ENCODE measurements around the gene DNAH1. TPM values are rescaled to one million over a fixed set of nuclear protein-coding genes. Genes with fewer than 3 reads are reported as not detected.

Gene DNAH1
- total RNA-seq, 1 experiment from 2014 or later: 2.4 TPM

- ChIA-PET CTCF (no interaction called here), POLR2A (interaction anchor here (0.6 to 0.7 kb wide), 3 partner anchors 37 to 121 kb away, joined by 3 to 4 read pairs (median 4); no protein-coding TSS in a partner anchor)
- Histone ChIP-seq H3K9me3 (ENCODE audit: control insufficient read depth, insufficient read depth, low read depth, low read length) (no peaks in the 10 kb centered on the region), H3K36me3 (ENCODE audit: control insufficient read depth, insufficient read depth, low read length) (peaks cover 4% of the 10 kb centered on the region; the same call in 1 of the 2 replicates), H3K27me3 (ENCODE audit: control insufficient read depth, insufficient read depth, low read length) (no peaks in the 10 kb centered on the region), H3K4me3 (ENCODE audit: low read depth in 2 of 2, low read length in 2 of 2) (peak overlapping the region; percentile 82 to 90), H3K27ac (ENCODE audit: low read length) (peak overlapping the region; percentile 84), H3K4me1 (ENCODE audit: control insufficient read depth, insufficient read depth, low read length) (peaks cover 25% of the 10 kb centered on the region)
- BruUV-seq (replicated peaks): no TSS peak
- ATAC-seq: peak; percentile 88
- TF ChIP-seq, protein P1, sequence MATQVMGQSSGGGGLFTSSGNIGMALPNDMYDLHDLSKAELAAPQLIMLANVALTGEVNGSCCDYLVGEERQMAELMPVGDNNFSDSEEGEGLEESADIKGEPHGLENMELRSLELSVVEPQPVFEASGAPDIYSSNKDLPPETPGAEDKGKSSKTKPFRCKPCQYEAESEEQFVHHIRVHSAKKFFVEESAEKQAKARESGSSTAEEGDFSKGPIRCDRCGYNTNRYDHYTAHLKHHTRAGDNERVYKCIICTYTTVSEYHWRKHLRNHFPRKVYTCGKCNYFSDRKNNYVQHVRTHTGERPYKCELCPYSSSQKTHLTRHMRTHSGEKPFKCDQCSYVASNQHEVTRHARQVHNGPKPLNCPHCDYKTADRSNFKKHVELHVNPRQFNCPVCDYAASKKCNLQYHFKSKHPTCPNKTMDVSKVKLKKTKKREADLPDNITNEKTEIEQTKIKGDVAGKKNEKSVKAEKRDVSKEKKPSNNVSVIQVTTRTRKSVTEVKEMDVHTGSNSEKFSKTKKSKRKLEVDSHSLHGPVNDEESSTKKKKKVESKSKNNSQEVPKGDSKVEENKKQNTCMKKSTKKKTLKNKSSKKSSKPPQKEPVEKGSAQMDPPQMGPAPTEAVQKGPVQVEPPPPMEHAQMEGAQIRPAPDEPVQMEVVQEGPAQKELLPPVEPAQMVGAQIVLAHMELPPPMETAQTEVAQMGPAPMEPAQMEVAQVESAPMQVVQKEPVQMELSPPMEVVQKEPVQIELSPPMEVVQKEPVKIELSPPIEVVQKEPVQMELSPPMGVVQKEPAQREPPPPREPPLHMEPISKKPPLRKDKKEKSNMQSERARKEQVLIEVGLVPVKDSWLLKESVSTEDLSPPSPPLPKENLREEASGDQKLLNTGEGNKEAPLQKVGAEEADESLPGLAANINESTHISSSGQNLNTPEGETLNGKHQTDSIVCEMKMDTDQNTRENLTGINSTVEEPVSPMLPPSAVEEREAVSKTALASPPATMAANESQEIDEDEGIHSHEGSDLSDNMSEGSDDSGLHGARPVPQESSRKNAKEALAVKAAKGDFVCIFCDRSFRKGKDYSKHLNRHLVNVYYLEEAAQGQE (IDR thresholded peaks at IDR 0.05; ENCODE audit: insufficient read depth in 1 of 2, low read depth in 2 of 2, low read length in 1 of 2): no peak
- peak; percentile 42 for TF ChIP-seq SIN3A (IDR thresholded peaks at IDR 0.05; ENCODE audit: borderline replicate concordance, insufficient read depth, low read depth, low read length)
- in situ Hi-C loops (cut with HindIII; ENCODE audit: low pct_unique_long_range_greater_than_20kb, low sequenced_read_pairs): no loop called here
- intact Hi-C loops (cut with micrococcal nuclease; ENCODE audit: unreplicated experiment): no loop called here
- DNase-seq (ENCODE audit: low read depth, low spot score): no peak
Observed at GRCh38 chr3:52277972-52278509, 38.1 kb upstream of the DNAH1 start.

DNA sequence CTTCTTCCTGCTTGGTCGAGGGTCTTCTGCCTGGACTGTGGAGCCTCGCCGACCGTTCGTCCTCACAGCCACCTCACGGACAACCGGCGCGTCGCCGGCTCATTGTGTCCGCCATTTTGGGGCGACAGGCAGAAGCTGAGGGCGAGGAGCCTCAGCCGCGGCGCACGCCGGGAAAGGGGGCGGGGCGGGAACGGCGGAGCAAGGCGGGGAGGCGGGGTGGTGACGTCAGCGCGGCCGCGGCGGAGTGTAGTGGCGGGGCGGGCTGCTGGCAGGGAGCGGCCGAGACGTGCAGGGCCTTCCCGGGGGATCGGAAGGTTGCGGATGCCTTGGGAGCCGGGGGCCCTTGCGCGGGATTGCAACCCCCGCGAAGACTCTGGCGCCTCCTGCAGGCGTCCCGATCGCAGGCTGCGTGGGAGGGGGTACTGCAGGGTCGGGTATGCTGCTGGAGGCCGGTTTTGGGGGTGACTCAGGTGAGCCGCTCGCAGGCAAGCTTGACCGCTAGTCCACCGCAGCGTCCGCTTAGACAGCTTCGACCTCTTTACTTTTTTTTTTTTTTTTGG lies 37.5 kb upstream of the DNAH1 start, which contains the start of gene WDR82:
Gene WDR82, minus strand, starts transcription at position 140 of the 560 bp plus-strand sequence. CDS start 288 bp downstream, outside the sequence.
- no TSS peak for BruUV-seq (replicated peaks)
- ATAC-seq: peak; percentile 95
- CTCF ChIA-PET: interaction anchor here (0.7 kb wide), 1 partner anchor 22 kb away, joined by 3 read pairs; no protein-coding TSS in a partner anchor

More for the DNA sequence above, 37.5 kb upstream of the DNAH1 start, which contains the start of gene WDR82:
- peaks cover 30% of the 10 kb centered on the region for H3K4me1 ChIP-seq (ENCODE audit: control insufficient read depth, insufficient read depth, low read length)
- no peak; the same call in 1 of the 2 replicates for TF ChIP-seq SIN3A (IDR thresholded peaks at IDR 0.05; ENCODE audit: borderline replicate concordance, insufficient read depth, low read depth, low read length)
- TF ChIP-seq, protein P2, sequence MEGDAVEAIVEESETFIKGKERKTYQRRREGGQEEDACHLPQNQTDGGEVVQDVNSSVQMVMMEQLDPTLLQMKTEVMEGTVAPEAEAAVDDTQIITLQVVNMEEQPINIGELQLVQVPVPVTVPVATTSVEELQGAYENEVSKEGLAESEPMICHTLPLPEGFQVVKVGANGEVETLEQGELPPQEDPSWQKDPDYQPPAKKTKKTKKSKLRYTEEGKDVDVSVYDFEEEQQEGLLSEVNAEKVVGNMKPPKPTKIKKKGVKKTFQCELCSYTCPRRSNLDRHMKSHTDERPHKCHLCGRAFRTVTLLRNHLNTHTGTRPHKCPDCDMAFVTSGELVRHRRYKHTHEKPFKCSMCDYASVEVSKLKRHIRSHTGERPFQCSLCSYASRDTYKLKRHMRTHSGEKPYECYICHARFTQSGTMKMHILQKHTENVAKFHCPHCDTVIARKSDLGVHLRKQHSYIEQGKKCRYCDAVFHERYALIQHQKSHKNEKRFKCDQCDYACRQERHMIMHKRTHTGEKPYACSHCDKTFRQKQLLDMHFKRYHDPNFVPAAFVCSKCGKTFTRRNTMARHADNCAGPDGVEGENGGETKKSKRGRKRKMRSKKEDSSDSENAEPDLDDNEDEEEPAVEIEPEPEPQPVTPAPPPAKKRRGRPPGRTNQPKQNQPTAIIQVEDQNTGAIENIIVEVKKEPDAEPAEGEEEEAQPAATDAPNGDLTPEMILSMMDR (IDR thresholded peaks at IDR 0.05): peak; percentile 32; the same call in 1 of the 2 replicates
- TF ChIP-seq, protein P1 (IDR thresholded peaks at IDR 0.05; ENCODE audit: insufficient read depth in 1 of 2, low read depth in 2 of 2, low read length in 1 of 2): no peak
- TF ChIP-seq TCF7L2 (IDR thresholded peaks at IDR 0.05; ENCODE audit: low read depth, low read length): no peak
- peak; percentile 86 for TF ChIP-seq POLR2AphosphoS5 (IDR thresholded peaks at IDR 0.05; ENCODE audit: low read depth, low read length)
- no peaks in the 10 kb centered on the region for H3K9me3 ChIP-seq (ENCODE audit: control insufficient read depth, insufficient read depth, low read depth, low read length)
- POLR2A ChIA-PET: interaction anchor here (0.6 to 0.7 kb wide), 6 partner anchors 15 to 120 kb away, joined by 3 to 8 read pairs (median 4); no protein-coding TSS in a partner anchor
- H3K27me3 ChIP-seq (ENCODE audit: control insufficient read depth, insufficient read depth, low read length): no peaks in the 10 kb centered on the region
- no peak for DNase-seq (ENCODE audit: low read depth, low spot score)
- in situ Hi-C loops (cut with HindIII; ENCODE audit: low pct_unique_long_range_greater_than_20kb, low sequenced_read_pairs) (no loop called here), intact Hi-C loops (cut with micrococcal nuclease; ENCODE audit: unreplicated experiment) (no loop called here)
- H3K4me3 ChIP-seq (ENCODE audit: low read depth in 2 of 2, low read length in 2 of 2): peak within 1 kb of the TSS; percentile 82 to 90
- peaks cover 4% of the 10 kb centered on the region; the same call in 1 of the 2 replicates for H3K36me3 ChIP-seq (ENCODE audit: control insufficient read depth, insufficient read depth, low read length)
- H3K27ac ChIP-seq (ENCODE audit: low read length): peak within 1 kb of the TSS; percentile 87

All from Panc1 (cell line).